Heart right ventricle (tissue), 16 donors: Measurements from ENCODE around the gene NCCRP1. TPM values are rescaled to one million over a fixed set of nuclear protein-coding genes. Genes with fewer than 3 reads are reported as not detected.

ENCODE experiments used
- ATAC-seq, 8 donors: fragments of 200-7000 bp; cut with Tn5 transposase; one replicate each; pipeline ENCODE4 v1.9.1; 2020; ENCODE audit warnings: mild to moderate bottlenecking in 8 of 8, moderate library complexity in 8 of 8, moderate number of reproducible peaks in 1 of 8
- DNase-seq, 2 donors: peaks; one replicate each; pipeline ENCODE4 v3.0.0-alpha.2; 2020
- H3K27ac ChIP-seq, 10 donors: fragments of 200-600 bp; sonication (generic) in 2 of 10; one replicate each; pipeline versions ENCODE4 v1.5.0 to v1.8.0; 2020 to 2022; ENCODE audit warnings: mild to moderate bottlenecking in 3 of 10
- H3K27me3 ChIP-seq, 7 donors: fragments of 200-600 bp; one replicate each; pipeline ENCODE4 v1.8.0; 2021 to 2022; ENCODE audit warnings: mild to moderate bottlenecking in 2 of 7
- H3K36me3 ChIP-seq, 9 donors: fragments of 200-600 bp; sonication (generic) in 1 of 9; one replicate each; pipeline versions ENCODE4 v1.5.0 to v1.8.0; 2020 to 2022; ENCODE audit warnings: mild to moderate bottlenecking in 2 of 9
- H3K4me1 ChIP-seq, 9 donors: fragments of 200-600 bp; sonication (generic) in 1 of 9; one replicate each; pipeline versions ENCODE4 v1.5.0 to v1.8.0; 2020 to 2022; ENCODE audit warnings: mild to moderate bottlenecking in 4 of 9
- H3K4me3 ChIP-seq, 10 donors: fragments of 200-600 bp; sonication (generic) in 2 of 10; one replicate each; pipeline versions ENCODE4 v1.5.0 to v1.8.0; 2020 to 2022; ENCODE audit warnings: mild to moderate bottlenecking in 7 of 10, moderate library complexity in 2 of 10
- H3K9me3 ChIP-seq, 11 donors: fragments of 200-600 bp in 10 of 11; sonication (generic) in 2 of 11; one replicate each; pipeline versions ENCODE4 v1.5.0 to v1.8.0; 2013 to 2022; ENCODE audit warnings: mild to moderate bottlenecking in 2 of 11, control low read depth in 1 of 11, moderate library complexity in 1 of 11
- CTCF ChIP-seq, 9 donors: fragments of 200-600 bp; sonication (generic) in 2 of 9; IDR thresholded peaks; one replicate each; pipeline versions ENCODE4 v1.5.0 to v1.8.0; 2021 to 2022; ENCODE audit warnings: antibody characterized with exemption in 9 of 9, mild to moderate bottlenecking in 5 of 9, moderate library complexity in 1 of 9
- WGBS, 2 donors: extraction: QIAGEN DNeasy Blood & Tissue Kit; methylation state at CpG; one replicate each; pipeline ENCODE4 v1.1.7; 2013; ENCODE audit warnings: inconsistent platforms in 1 of 2; 5-methylcytosine and 5-hydroxymethylcytosine counted together
- intact Hi-C, 10 donors: fragments of 100-400 bp; cut with DNase I; formaldehyde crosslinking; loops; one replicate each; pipeline versions ENCODE4 v1.11.1 to v1.14.2; 2022
- polyA plus RNA-seq, 2 donors: library from polyadenylated mRNA; stranded (reverse); fragments of 200-250 nt; gene quantifications; one replicate each; pipeline ENCODE4 v1.2.3, GENCODE V29; 2013
- total RNA-seq, 10 donors: library from RNA; stranded (reverse); fragmentation: NEBNext Ultra II Directional in 3 of 10; extraction: Animal tissue kit (Norgen Biotek cat#: 25700) in 3 of 10; gene quantifications; one replicate each; pipeline versions ENCODE4 v1.2.1 to v1.2.4, GENCODE V29; 2021 to 2023
- donor health status: Arrhythmogenic right ventricular cardiomyopathy.
- donor health status: ischemic (EF 13 %, LVEDD 7.1; RV severe dilation, severe dysfunction).
- donor health status: healthy with polysubstance abuse.
- donor health status: DM: no; HTN: yes; CAD: no.
- donor health status: DM: no; HTN: no; CAD: no.
- donor health status: ischemic (EF 25% LVEDD 6.9; RV normal size, moderate dysfunction).
- donor health status: ischemic (EF 25% LVEDD 5.7; RV mildly dilated, moderate dysfunction).
- donor health status: healthy.
- donor health status: DM: yes; HTN: yes; CAD: no.
- donor health status: Ischemic cardiomyopathy.
- donor health status: ischemic (EF 35%, LVEDD 5.7; RV mildly dilated, moderate dysfunction).
- donor health status: nonischemic (EF 11% LVEDD 7.7; RV severe dilation, severe dysfunction).
- donor health status: DM: yes; HTN: yes; CAD: no.
- donor health status: PGD.
- donor health status: ischemic (EF 29% LVEDD 5.4; RV normal size, mild dysfunction).
- donor health status: nonischemic (EF 23%, LVEDD 6.1; RV moderate dilation, normal function).

The NCCRP1 gene
- total and polyA plus RNA-seq, 12 donors: 0.03 TPM; not detected in 11

GRCh38 chr19:39157997-39158389 is 38.8 kb upstream of the NCCRP1 start:
- ATAC-seq: no peak
- no peak for DNase-seq
- 93 to 94% methylated on average over 15 of the region's 15 CpGs for whole genome bisulfite sequencing, 2 donors
- Histone ChIP-seq H3K4me3 (no peak overlapping the region), H3K27ac (no peak overlapping the region), H3K9me3 (no peaks in the 10 kb centered on the region), H3K36me3 (no peaks in the 10 kb centered on the region), H3K27me3 (no peaks in the 10 kb centered on the region), H3K4me1 (peaks cover 0 to 37% (median 25%) of the 10 kb centered on the region in 9 donors)
- no peak for TF ChIP-seq CTCF (IDR thresholded peaks at IDR 0.05)
- intact Hi-C loops: no loop called here

- ATAC-seq (no peak), DNase-seq (no peak)
- Histone ChIP-seq H3K9me3 (no peaks in the 10 kb centered on the region), H3K27me3 (no peaks in the 10 kb centered on the region), H3K4me1 (peaks cover 0 to 37% (median 25%) of the 10 kb centered on the region in 9 donors), H3K36me3 (no peaks in the 10 kb centered on the region), H3K4me3 (no peak overlapping the region), H3K27ac (no peak overlapping the region)
- no peak for TF ChIP-seq CTCF (IDR thresholded peaks at IDR 0.05)
- 83 to 90% methylated on average over 12 of the region's 12 CpGs for WGBS, 2 donors
- intact Hi-C loops: no loop called here
These were observed 38.0 kb upstream of the NCCRP1 start for GRCh38 chr19:39158646-39159260.

- no peak overlapping the region for H3K4me3 ChIP-seq
- H3K27me3 ChIP-seq: no peaks in the 10 kb centered on the region
- intact Hi-C loops: no loop called here
- peaks cover 0 to 38% (median 25%) of the 10 kb centered on the region in 9 donors for H3K4me1 ChIP-seq
- no peaks in the 10 kb centered on the region for H3K9me3 ChIP-seq
- TF ChIP-seq CTCF (IDR thresholded peaks at IDR 0.05): no peak
- H3K36me3 ChIP-seq: no peaks in the 10 kb centered on the region
- ATAC-seq: peak in 5 of 8 donors; percentile 7 to 68 (median 47)
- peak overlapping the region in 1 of 10 donors; percentile 40 for H3K27ac ChIP-seq
- peak in 1 of 2 donors; percentile 39 for DNase-seq
- 58 to 60% methylated on average over 8 of the region's 8 CpGs for WGBS, 2 donors
These were observed 36.3 kb upstream of the NCCRP1 start for GRCh38 chr19:39160523-39160861.

GRCh38 chr19:39160889-39161672 is 35.7 kb upstream of the NCCRP1 start:
- H3K9me3 ChIP-seq: no peaks in the 10 kb centered on the region
- H3K27ac ChIP-seq: peak overlapping the region in 1 of 10 donors; percentile 40
- no peaks in the 10 kb centered on the region for H3K36me3 ChIP-seq
- H3K4me1 ChIP-seq: peaks cover 0 to 41% (median 25%) of the 10 kb centered on the region in 9 donors
- ATAC-seq (no peak), DNase-seq (no peak)
- intact Hi-C loops: no loop called here
- 88 to 89% methylated on average over 21 of the region's 21 CpGs for WGBS, 2 donors
- TF ChIP-seq CTCF (IDR thresholded peaks at IDR 0.05): no peak
- no peaks in the 10 kb centered on the region for H3K27me3 ChIP-seq
- H3K4me3 ChIP-seq: no peak overlapping the region
